GM19239 (cell line): ENCODE data around the gene KCTD20.
"Not testable (repeated sequence)": the region's sequence is repeated elsewhere in the genome, so short reads cannot be mapped to it uniquely, and the experiment has no call there.

Source experiments
- DNase-seq: peaks from one replicate; pipeline ENCODE4 v3.0.0; 2011; ENCODE audit warnings: low spot score; ENCODE audit not compliant: insufficient read length
- FAIRE-seq: peaks from 2 replicates; lab custom pipeline; 2011; peaks lifted over from hg19 to GRCh38; lab: Jason Lieb, UNC

The KCTD20 gene

GRCh38 chr6:36442671-36443470 is at the start of gene KCTD20, which contains the start of gene PXT1:
Gene KCTD20, plus strand, starts transcription at chr6:36443000. Its CDS starts 27,098 bp downstream, at chr6:36470098.
Gene PXT1, minus strand, starts transcription at chr6:36442854. Its CDS starts 16,772 bp downstream, at chr6:36426082.
- FAIRE-seq = peak; percentile 91
- DNase-seq = peak; percentile 80

GRCh38 chr6:36399970-36400369 is 42.8 kb upstream of the KCTD20 start:
- DNase-seq (no peak), FAIRE-seq (no peak)

GRCh38 chr6:36402481-36402880 is 40.3 kb upstream of the KCTD20 start:
- FAIRE-seq (no peak), DNase-seq (no peak)

GRCh38 chr6:36404164-36404563 is 38.6 kb upstream of the KCTD20 start:
- FAIRE-seq (no peak), DNase-seq (no peak)

DNA sequence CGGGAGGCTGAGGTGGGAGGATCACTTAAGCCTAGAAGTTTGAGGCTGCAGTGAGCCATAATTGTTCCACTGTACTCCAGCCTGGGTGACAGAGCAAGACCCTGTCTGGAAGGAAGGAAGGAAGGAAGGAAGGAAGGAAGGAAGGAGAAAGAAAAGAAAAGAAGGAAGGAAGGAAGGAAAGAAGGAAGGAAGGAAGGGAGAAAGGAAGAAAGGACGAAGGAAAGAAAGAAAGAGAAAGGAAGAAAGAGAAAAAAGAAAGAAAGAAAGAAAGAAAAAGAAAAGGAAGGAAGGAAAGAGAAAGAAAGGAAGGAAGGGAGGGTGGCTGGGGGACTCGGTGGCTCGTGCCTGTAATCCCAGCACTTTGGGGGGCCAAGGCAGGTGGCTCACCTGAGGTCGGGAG is 33.1 kb upstream of the KCTD20 start:
- DNase-seq, FAIRE-seq: not testable (repeated sequence)

DNA sequence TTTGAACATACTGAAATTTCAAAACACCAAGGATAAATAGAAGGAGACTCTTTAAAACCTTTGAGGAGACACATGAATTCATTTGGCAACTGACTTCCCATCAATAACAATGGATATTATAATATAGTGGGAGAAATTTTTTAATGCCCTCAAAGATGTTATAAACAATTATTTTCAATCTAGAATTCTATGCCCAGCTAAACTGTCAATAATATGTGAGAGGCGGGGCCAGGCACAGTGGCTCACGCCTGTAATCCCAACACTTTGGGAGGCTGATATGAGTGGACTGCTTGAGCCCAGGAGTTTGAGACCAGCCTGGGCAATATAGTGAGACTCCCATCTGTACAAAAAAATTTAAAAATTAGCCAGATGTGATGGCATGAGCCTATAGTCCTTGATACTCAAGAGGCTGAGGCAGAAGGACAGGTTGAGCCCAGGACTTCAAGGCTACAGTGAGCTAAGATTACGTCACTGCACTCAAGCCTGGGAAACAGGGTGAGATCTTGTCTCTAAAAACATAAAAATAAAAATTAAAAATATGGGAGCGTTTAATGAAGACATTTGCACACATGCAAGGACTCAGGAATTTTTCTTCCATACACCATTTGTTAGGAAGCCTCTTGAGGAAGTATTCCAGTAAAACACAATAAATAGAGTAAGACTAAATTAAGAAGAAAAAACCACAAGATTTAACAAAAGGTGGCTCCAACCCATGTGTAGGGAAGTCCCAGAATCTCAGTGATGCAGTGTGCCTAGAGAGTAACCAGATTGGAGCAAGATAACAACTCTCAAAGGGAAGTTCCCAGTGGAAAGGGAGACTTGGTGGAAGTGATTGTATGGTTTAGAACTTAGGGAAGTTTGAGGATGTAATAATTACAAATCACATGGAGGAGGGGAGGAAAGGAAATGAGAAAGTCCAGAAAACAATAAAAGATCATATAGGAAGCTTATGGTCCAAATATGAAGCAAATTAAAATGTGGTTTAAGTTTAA is 29.0 kb upstream of the KCTD20 start:
- no peak for FAIRE-seq
- DNase-seq = no peak

DNA sequence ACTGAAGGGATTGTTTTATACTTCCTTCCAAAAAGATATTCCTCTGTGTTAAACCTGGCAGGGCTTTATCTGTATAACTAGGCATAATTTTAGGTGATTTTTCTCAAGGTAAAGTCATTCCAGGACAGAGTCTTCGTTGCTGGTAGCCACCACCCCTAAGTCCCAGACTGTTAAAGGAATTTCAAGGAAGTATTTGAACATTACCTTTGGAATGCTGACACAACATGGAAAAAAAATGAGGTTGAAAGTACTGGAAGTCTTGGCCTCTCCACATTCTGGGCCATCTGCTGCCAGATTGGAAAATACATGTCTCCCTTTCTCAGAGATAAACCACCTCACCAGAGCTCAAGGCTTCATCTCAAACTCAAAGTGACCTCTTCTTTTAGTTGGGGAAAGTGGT is 28.3 kb upstream of the KCTD20 start:
- DNase-seq (no peak), FAIRE-seq (no peak)

- no peak for FAIRE-seq
- DNase-seq = no peak
Measured at GRCh38 chr6:36418558-36418957, 24.2 kb upstream of the KCTD20 start.

DNA sequence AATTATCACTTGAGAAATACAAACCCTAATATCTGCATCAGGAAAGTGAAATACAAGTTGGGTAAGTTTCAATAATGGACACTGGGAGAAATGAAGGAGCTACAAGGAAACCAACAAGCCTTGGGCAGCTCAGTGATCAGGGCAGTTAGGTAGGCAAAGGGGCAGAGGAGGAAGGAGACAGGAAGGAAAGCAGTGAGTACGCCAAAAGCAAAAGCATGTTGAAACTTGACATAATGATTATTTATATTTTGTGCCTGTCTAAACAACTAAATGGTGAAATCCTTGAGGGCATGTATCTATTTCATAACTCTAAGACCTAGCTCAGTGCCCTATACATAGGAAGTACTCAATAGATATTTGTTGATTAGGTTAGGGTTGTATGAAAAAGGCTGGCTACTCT is 23.5 kb upstream of the KCTD20 start:
- FAIRE-seq = no peak
- no peak for DNase-seq

GRCh38 chr6:36422714-36423100 is 20.1 kb upstream of the KCTD20 start:
- no peak for DNase-seq
- FAIRE-seq = no peak

- peak; percentile 90 for DNase-seq
- FAIRE-seq = peak; percentile 96
Measured at GRCh38 chr6:36423101-36423824, 19.5 kb upstream of the KCTD20 start.

GRCh38 chr6:36426622-36427021 is 16.2 kb upstream of the KCTD20 start:
- FAIRE-seq (no peak), DNase-seq (no peak)

- DNase-seq (no peak), FAIRE-seq (peak; percentile 79)
Measured at GRCh38 chr6:36428911-36429310, 13.9 kb upstream of the KCTD20 start.

DNA sequence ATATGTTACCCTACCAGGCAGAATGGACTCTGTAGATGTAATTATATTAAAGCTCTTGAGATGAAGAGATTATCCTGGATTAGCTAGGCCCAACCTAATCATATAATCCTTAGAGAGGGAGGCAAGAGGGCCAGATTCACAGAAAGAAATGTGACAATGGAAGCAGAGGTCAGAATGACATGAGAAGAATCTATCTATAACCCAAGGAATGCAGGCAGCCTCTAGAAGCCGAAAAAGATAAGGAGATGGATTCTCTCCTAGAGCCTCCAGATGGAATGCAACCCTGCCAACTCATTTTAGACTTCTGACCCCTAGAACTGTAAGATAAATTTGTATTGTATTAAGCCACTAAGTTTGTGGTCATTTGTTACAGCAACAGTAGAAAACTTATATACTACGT is 12.4 kb upstream of the KCTD20 start:
- DNase-seq = no peak
- FAIRE-seq = no peak

DNA sequence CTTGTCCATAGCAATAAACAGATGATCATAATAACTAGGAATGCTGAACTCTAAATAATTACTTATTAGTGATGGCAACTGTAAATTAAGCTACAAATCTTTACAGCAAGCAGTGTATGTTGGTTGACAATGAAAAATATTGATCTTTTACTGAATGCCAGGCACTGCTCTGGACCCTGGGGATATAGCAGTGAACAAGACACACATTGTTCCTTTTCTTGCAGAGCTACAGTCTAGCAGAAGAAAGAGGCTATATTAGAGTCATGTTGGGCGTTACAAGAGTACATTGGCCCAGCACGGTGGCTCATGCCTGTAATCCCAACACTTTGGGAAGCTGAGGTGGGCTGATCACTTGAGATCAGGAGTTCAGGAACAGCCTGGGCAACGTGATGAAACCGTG is 11.6 kb upstream of the KCTD20 start:
- no peak for FAIRE-seq
- no peak for DNase-seq

DNA sequence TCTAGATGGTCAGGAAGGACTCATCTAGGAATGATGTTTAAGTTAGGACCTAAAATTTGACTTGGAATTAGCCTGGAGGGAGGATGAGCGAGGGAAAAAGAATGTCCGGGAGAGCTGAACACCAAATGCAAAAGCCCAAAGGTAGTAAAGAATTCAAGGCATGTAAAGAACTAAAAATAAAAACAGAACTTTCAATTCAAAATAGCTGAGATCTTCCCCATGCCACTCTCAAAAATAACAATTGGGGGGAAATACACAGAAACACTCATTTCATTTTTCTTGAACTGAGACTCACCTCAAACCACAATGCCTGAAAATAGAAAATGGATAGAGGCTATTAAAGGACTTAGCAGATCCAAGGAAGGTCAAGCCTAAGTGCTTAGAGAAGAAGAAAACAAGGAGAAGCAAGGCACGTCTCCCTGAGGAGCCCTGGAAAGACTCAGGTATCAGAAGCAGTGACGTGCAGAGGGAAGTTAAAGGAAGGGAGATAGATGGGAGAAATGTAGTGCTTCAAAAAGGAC is 10.6 kb upstream of the KCTD20 start:
- no peak for DNase-seq
- no peak for FAIRE-seq

DNA sequence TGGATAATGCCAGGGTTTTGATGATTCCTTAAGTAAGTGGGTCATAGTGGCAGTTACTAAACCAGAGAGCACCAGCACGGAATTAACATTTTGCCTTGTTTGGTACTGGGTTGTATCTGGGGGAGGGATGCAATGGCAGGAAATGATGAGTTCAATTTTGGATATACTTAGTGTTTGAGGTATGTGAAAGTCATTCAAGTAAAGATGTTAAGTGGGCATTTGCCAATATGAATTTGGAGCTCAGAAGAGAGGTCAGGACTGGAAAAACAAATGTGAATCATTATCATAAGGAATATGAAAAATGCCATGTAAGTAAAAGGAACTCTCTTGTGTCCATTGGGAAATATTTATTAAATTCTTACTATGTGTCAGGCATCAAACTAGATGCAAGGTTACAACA is 6.3 kb upstream of the KCTD20 start:
- no peak for FAIRE-seq
- DNase-seq = no peak

- peak; percentile 94 for FAIRE-seq
- peak; percentile 76 for DNase-seq
Measured at GRCh38 chr6:36441307-36441894, 1.4 kb upstream of the KCTD20 start.

- DNase-seq (no peak), FAIRE-seq (peak; percentile 33)
Measured at GRCh38 chr6:36442103-36442670, 613 bp upstream of the KCTD20 start.
